GM19452 (cell line): ENCODE measurements around the gene MSGN1.

Experiments used
- ATAC-seq: cut with Tn5 transposase; IDR thresholded peaks from one replicate; pipeline ENCODE4 v1.9.1; 2021; ENCODE audit not compliant: unreplicated experiment

MSGN1 gene, protein sequence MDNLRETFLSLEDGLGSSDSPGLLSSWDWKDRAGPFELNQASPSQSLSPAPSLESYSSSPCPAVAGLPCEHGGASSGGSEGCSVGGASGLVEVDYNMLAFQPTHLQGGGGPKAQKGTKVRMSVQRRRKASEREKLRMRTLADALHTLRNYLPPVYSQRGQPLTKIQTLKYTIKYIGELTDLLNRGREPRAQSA

DNA sequence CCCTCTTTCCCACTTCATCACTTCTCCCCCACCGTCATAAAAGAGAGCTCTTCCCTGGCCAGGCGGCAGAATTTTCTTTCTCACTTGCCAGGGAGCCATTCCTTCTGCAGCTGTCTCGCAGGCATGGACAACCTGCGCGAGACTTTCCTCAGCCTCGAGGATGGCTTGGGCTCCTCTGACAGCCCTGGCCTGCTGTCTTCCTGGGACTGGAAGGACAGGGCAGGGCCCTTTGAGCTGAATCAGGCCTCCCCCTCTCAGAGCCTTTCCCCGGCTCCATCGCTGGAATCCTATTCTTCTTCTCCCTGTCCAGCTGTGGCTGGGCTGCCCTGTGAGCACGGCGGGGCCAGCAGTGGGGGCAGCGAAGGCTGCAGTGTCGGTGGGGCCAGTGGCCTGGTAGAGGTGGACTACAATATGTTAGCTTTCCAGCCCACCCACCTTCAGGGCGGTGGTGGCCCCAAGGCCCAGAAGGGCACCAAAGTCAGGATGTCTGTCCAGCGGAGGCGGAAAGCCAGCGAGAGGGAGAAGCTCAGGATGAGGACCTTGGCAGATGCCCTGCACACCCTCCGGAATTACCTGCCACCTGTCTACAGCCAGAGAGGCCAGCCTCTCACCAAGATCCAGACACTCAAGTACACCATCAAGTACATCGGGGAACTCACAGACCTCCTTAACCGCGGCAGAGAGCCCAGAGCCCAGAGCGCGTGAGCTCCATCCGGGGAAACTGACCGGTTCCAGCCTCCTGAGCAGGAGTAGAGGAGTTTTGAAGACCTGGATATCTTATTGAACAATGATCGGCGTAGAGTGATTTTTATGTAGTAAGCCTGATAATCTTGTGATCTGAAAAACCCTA lies at the start of gene MSGN1:
Gene MSGN1 (plus strand): TSS at position 65 of the 850 bp plus-strand sequence. CDS start 59 bp downstream, at position 124.
- no peak for ATAC-seq

DNA sequence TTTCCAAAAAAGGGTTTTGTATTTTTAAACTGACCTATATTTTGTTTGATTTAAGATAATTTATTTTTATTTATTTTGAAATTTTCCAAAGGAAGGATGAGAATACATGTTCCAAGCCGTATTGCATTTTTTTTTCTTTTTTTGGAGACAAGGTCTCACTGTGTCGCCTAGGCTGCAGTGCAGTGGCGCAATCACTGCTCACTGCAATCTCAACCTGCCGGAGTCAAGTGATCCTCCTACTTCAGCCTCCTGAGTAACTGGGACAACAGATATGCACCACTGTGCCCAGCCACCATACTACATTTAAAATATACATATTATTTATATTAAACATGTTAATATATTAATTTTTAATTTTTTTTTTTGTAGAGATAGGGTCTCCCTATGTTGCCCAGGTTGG lies 47.4 kb upstream of the MSGN1 start:
- no peak for ATAC-seq

DNA sequence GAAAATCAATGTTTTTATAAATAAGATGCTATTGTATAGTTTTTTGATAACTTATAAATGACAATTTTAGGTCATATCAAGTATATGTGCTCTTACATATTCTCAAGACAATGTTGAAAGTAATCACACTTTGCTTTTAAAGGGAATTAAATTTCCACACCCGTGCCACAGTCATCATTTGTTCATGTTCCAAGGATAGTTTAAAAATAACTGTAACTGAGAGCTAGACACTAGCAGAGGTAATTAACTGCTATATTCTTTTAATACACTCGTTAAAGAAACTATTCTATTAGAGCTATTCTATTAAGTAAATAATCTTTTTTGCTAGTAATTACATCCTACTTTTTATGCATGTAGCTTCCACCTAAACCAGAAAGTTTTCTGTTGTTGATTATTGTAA lies 44.3 kb upstream of the MSGN1 start:
- ATAC-seq, result no peak

DNA sequence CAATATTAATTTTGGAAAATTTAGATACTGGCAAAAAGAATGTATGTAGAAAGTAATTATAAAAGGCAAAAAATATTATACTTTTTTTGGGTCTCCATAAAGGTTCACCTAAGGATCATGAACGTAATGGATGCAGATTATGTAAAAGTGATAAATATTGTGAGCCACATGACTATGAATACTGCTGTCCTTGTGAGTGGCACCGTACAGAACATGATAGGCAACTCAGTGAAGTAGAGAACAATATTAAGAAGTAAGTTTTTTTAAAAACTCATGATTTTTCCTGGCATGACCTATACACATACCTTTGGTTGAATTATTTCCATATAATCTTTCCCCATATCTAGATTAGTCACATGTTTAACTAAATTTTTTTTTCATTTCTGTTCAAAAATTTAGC lies 43.7 kb upstream of the MSGN1 start:
- no peak for ATAC-seq

DNA sequence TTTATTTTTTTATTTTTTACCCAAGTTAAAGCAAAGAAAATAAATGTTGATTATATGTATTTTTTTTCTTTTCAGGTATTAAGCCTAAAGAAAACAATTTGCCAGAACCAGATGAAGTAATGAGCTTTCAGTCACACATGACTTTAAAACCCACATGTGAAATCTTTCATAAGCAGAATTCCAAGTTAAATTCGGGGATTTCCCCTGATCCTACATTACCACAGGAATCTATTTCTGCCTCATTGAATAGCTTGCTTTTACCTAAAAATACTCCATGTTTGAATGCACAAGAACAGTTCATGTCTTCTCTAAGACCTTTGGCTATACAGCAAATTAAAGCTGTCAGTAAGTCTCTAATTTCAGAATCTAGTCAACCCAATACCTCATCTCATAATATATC lies 35.7 kb upstream of the MSGN1 start:
- ATAC-seq, result no peak

DNA sequence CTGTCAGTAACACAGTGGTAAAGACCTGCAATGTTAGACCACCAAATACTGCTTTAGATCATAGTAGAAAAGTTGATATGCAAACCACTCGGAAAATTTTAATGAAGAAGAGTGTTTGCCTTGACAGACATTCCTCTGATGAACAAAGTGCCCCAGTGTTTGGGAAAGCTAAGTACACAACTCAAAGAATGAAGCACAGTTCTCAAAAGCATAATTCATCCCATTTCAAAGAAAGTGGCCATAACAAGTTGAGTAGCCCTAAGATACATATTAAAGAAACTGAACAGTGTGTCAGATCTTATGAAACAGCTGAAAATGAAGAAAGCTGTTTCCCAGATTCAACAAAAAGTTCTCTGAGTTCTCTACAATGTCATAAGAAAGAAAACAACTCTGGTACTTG lies 34.8 kb upstream of the MSGN1 start:
- no peak for ATAC-seq

DNA sequence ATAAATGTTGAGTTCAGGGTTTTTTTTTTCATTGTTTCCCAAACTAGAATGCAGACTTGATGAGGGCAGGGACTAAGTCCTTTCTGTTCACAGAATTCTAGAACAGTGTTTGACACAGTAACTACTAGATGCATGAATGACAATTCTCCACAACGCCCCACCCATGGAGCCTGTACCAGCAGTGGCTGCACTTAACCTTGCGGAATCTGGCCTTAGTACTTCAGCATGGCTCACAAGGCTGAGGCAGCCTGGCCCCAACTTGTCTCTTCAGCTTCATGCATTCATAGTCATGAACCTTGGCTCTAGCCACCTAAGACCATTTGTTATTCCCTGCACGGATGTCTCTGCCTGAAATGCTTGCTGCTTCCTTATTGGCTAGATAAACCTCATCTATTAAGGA lies 29.5 kb upstream of the MSGN1 start:
- no peak for ATAC-seq

DNA sequence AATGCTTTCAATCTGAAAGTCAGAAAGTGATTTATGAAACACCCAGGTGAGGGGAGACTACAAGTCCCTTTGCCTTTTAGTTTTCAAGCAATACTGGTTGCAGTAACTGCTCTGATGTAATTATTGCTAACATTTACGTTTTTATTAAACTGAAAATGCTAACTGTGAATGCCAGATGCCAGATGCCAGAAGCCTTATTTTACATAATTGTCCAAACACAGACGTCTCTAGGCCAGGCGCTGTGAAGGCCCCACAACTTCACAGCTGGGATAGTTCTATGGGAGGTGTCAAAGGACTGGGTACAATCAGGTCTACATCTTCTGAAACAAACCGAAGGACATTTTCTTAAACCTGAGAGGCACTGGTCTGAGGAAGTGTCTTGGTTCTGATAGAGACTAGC lies 27.5 kb upstream of the MSGN1 start:
- no peak for ATAC-seq

DNA sequence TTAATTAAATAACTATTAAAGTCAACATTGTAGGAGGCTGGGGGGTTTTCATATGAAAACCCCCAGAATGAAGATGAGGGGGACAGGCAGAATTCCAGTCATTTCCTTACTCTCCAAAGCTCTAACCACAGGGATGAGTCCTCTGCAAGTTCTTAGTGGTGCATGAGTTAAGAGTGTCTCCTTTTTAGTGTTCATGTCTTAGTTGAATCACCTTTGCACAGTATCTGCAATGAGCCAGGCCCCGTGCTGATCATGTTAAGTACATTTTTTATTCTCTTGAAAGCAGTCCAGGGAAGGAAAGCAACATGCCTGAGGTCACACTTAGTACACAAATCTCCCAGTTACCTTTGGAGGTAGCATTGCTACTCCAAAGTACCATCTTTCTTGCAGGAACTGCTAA lies 25.7 kb upstream of the MSGN1 start:
- no peak for ATAC-seq

DNA sequence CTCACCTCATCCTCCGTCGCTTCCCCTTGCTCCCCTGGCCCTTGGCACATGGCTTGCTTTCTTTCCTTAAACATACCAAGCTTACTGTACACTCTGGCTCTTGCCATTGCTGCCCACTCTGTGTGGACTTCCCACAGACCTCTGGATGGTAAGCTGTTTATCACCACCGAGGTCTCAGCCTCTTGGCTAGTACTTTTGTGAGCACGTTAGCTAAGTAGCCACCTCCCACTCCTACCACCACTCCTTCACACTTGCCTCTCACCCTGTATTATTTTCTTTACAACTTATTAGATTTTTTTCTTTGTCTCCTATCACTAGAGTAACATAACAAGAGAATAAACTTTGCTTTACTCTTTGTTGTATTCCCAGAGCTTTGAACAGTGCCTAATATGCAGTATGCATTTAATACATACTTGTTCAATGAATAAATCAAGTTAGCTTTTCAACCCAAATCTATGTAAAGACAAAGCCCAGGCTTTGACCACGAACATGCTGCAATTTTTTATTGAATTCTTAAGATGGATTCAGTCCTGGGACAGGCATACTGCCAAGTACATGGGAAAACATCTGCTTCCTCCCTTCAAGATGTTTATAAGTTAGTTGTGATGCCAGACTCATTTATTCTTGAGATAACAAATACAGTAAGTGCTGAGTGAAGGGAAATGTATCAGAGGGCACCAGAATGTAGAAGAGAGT lies 25.0 kb upstream of the MSGN1 start:
- no peak for ATAC-seq

DNA sequence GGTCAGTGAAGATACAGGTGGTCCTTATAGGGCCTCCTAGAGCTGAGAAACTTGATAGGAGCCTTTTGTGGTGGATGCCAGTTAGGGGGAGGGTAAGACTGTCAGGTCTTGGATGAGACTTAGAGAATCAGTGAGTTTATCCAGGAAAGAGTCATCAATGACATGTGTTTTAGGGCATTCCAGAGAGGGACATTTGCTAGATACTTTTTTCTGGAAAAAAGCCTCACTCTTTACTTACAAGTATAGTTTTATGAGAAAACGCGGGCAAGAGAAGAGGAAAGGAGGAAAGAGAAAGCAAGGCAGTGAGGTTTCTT lies 24.5 kb upstream of the MSGN1 start:
- ATAC-seq, result no peak

DNA sequence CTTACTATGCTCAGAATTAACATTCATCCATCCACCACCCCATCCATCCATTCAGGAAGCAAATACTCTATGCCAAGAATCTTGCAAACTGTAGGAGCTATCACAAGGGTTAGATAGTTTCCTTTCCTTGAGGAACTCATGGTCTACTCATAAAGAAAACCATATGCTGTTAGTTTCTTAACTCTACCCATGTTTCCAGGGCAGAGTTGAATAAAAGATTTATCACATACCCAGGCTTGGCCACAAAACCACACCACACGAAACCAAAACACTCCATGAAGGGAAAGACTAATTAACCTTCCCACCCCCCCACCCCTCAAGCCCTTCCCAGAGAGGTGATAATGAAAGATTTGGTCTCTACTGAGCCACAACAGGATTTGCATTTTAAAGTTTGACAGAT lies 23.7 kb upstream of the MSGN1 start:
- peak; percentile 73 for ATAC-seq

DNA sequence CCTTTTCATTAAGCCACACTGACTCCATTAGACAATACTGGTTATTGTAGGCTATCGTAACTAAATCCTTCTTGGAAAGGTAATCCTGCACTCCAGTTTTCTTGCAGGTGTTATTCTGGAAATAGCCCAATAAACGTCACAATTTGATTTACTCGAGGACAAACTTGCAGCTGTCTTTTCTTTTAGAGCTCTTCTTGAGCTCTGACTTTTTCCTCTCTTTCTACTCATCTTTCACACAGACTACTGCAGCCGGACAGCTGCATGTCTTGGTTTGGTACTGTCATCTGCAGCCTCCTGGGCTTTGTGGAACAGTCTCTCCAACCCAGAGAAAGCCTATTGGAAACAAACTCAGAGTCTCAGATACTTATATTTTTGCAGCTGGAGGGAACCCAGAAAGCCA lies 23.0 kb upstream of the MSGN1 start:
- ATAC-seq, result no peak

DNA sequence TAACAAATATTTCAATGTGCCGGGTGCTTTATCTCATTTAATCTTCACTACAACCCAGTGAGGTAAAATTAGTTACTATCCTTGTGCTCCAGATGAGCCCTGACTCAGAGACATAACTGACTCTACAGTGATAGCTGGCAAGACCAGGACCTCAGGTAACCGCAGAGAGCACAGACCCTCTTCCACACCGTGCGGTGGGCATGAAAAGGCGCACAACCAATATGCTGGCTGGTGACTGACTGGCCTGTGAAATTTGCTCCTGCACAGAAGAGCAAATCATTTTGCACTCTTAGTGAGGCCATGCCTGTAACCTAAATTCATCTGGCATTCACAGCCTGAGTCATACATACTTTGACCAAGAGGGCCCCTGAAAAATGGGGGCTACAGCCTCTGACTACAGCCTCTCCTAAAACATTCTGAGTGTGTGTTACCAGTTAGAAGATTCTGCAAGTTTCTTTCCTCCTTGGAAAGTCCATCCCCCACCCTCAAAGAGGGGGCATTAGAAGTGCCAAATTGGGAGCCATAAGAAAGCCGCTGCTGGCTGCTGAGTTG lies 22.4 kb upstream of the MSGN1 start:
- ATAC-seq, result no peak

DNA sequence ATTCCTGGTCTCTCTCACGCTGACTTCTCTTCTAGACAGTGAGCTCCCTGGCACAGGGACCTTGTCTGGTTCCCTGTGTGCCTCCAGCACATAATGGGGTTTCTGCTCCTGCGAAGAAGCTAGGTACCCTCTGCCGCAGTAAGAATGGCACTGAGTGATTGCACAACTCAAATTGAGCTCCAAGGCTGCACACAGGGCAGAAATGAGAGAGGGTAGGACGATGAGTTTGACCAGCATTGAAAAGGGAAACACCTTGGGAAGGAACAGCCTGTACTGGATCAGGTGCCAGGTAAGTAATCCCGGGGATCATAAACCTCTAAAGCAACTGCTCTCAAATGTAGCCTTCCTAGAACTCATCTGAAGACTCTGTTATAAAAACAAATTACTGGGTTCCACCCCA lies 21.0 kb upstream of the MSGN1 start:
- ATAC-seq, result no peak

DNA sequence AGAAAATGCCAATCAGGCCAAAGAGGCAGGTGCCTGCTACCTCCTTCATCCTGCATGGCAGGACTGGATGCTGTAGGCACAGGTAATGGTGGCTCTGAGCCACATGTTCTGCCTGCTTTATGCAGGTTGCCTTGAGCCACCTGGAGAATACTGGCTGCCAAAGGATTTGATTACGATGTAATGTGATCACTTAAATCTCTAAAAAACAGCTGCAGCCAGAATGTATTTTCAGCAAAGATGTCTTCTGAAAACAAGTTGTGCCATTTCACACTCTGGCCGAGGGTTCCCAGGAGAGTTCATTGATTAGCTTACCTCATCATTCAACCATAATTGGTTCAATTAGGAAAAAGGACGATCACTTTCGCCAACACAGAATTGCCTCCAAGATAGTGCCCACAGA lies 17.9 kb upstream of the MSGN1 start:
- no peak for ATAC-seq

DNA sequence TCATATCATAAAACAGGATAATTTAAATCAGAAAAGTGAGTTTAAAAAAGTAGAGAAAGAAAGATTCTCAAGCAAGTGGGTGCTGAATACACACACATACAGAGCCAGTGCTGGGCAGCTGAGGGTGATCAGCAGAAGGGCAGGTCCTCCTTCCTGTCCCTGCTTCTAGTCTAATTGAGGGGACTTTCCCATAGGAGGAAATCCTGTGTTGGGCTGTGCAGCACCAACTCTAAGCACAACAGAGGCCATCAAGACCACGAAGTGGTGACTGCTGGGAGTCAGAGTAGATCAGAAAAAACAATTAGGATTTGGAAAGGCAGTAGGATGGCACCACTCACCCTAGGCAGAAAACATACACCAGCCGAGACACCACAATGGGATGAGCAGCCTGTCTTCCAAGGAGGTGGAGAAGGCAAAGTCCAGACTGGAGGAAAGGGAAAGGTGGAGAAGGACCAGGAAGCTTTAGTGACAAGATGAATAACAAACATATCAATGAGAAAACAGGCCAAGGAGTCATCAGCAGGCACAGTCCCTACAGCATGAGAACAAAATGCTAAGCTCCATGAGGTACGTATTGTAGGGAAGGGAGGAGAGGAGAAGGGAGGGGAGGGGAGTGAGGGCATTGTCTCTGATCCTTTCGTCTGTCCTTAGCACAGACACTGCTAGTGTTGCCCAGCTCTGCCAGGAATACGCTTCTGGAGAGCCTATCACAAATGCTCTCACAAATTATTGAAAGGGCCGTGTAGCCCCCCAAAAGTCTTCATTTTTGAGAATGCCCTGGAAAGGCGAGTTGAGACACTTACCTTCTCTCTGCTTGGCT lies 16.7 kb upstream of the MSGN1 start:
- ATAC-seq, result no peak

DNA sequence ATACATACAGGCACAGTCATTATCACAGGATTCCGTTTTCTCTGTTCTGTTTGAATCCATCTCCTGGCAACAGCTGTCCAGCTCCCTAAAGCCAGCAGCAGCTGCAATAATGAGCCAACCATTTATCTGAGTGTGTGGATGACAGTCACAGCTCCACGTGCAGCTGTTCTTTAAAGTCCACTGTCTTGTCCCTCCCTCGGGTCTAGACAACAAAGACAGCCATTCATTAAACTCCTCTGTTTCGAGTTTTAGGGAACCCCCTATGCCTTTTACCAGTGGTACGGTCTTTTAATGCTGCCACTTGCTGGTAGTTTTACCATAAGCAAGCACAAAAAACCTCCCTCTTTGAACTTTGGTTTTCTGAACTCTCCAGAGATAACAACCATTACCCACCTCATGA lies 16.0 kb upstream of the MSGN1 start:
- ATAC-seq, result no peak

DNA sequence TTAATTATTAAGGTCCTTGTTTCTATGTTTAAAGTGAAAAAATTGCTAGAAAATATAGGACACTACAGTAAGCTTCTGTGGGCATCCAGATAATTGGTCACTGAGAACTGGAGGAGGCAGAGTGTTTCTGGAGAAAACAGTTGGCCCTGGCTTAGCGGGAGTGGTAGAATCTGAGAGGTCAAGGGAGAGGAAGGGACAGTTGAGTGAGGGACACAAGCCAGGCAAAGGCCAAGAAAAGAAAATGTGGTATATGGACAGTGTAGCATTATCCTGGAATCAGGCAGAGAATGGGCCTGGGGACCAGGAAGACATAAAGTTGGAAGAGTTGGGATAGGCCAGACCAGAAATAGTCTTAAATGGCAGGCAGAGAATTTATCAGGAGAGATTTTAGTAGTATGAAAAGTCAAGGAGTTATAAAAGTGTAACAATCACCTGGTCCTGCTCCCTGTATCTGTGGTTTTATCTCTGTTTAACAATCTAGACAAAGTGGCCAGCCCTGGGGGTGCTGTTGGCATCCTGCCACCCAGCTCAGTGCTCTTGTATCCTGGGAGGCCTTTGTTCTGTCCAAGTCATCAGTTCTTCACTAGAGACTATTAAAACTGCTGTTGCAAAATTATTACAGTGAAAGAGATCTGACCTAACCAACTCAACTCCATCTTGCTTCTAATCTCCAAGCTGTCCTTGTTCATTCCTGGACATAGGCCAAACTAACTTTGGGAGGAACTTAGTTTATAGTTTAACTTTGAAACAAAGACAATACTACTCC lies 15.4 kb upstream of the MSGN1 start:
- ATAC-seq, result no peak

DNA sequence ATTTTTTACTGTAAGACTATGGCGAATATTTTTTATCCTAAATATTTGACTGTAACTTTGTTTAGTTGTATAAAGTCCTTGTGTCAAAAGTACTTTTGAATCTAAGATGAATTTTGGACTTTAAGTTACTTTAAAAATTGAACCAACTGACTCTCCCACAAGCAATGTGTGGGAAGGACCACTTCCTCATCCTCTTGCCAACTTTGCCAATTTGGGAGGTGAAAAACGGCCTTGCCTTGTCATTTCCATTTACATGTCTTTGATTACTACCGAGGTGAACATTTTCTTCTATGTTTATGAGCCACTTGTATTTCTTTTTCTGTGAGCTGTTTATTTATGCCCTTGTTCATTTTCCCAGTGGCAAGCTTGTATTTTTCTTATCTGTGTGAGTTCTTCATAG lies 12.8 kb upstream of the MSGN1 start:
- no peak for ATAC-seq
